Smooth muscle cell (in vitro differentiated cells): ENCODE results near the gene QSOX2. TPM values are rescaled to one million over a fixed set of nuclear protein-coding genes. Genes with fewer than 3 reads are reported as not detected.

Experiments used
- DNase-seq: peaks from one replicate; lab custom pipeline; 2025; ENCODE audit not compliant: unreplicated experiment; lab: John Stamatoyannopoulos, UW
- H2AFZ ChIP-seq: fragments of 200-600 bp; sonication (generic); 2 replicates; pipeline ENCODE4 v1.6.0; 2016; ENCODE audit warnings: antibody characterized with exemption, low read depth, mild to moderate bottlenecking
- H3F3A ChIP-seq: fragments of 200-600 bp; sonication (generic); 2 replicates; pipeline ENCODE4 v1.6.0; 2017; ENCODE audit warnings: antibody characterized with exemption, low read depth
- H3K27ac ChIP-seq: fragments of 200-600 bp; sonication (generic); 2 replicates; pipeline ENCODE4 v1.5.1; 2016; ENCODE audit warnings: low read depth, mild to moderate bottlenecking
- H3K27me3 ChIP-seq: fragments of 200-600 bp; sonication (generic); 2 replicates; pipeline ENCODE4 v1.6.1; 2016; ENCODE audit warnings: low read depth, mild to moderate bottlenecking
- H3K36me3 ChIP-seq: fragments of 200-600 bp; sonication (generic); 2 replicates; pipeline ENCODE4 v1.5.1; 2016; ENCODE audit warnings: low read depth
- H3K4me1 ChIP-seq: fragments of 200-600 bp; sonication (generic); 2 replicates; pipeline ENCODE4 v1.5.1; 2016; ENCODE audit warnings: low read depth
- H3K4me2 ChIP-seq: fragments of 200-600 bp; sonication (generic); 2 replicates; pipeline ENCODE4 v1.6.0; 2016; ENCODE audit warnings: mild to moderate bottlenecking
- H3K4me3 ChIP-seq: fragments of 200-600 bp; sonication (generic); 2 replicates; pipeline ENCODE4 v1.5.1; 2016; ENCODE audit warnings: mild to moderate bottlenecking
- H3K79me2 ChIP-seq: fragments of 200-600 bp; sonication (generic); 2 replicates; pipeline ENCODE4 v1.6.0; 2016; ENCODE audit warnings: low read depth, mild to moderate bottlenecking
- H3K9ac ChIP-seq: fragments of 200-600 bp; sonication (generic); 2 replicates; pipeline ENCODE4 v1.6.0; 2016; ENCODE audit warnings: low read depth
- H3K9me3 ChIP-seq: fragments of 200-600 bp; sonication (generic); replicated peaks from 2 replicates; pipeline ENCODE4 v1.5.1; 2016; ENCODE audit warnings: low read depth
- H4K20me1 ChIP-seq: fragments of 200-600 bp; sonication (generic); 2 replicates; pipeline ENCODE4 v1.6.0; 2016; ENCODE audit warnings: low read depth
- WGBS: methylation state at CpG from one replicate; pipeline ENCODE4 v1.1.7; 2016; ENCODE audit warnings: low lambda C conversion rate; 5-methylcytosine and 5-hydroxymethylcytosine counted together
- polyA plus RNA-seq: library from polyadenylated mRNA; unstranded; fragments of >200 nt; fragmentation: Nextera tagmentation; extraction: Ambion mirVana; gene quantifications from 2 replicates; pipeline ENCODE4 v1.2.1, GENCODE V29; 2016
- total RNA-seq: library from RNA; depleted of rRNA; stranded (reverse); fragments of >200 nt; gene quantifications from 2 replicates; pipeline ENCODE4 v1.2.3, GENCODE V29; 2014
- TF ChIP-seq, protein P1 (sequence below): fragments of 200-600 bp; sonication (generic); IDR thresholded peaks from 2 replicates; pipeline ENCODE4 v1.5.1; 2017; ENCODE audit warnings: borderline replicate concordance, mild to moderate bottlenecking, antibody characterized with exemption; ENCODE audit not compliant: insufficient read depth, poor library complexity, severe bottlenecking

Gene QSOX2
- total and polyA plus RNA-seq, 2 experiments from 2014 or later = 1.9 to 8.7 TPM

GRCh38 chr9:136197084-136197875, 48.3 kb downstream of the QSOX2 start:
- Histone ChIP-seq H3K27ac (no peak overlapping the region), H3K4me1 (peaks cover 7% of the 10 kb centered on the region), H3F3A (no peaks in the 10 kb centered on the region), H3K79me2 (no peaks in the 10 kb centered on the region), H3K36me3 (no peaks in the 10 kb centered on the region), H3K9me3 (no peaks in the 10 kb centered on the region), H3K4me2 (no peak overlapping the region), H2AFZ (no peak overlapping the region), H3K9ac (no peak overlapping the region), H3K27me3 (peaks cover 100% of the 10 kb centered on the region), H4K20me1 (no peaks in the 10 kb centered on the region), H3K4me3 (no peak overlapping the region)
- 33% methylated on average over 28 of the region's 35 CpGs for WGBS
- TF ChIP-seq, protein P1, sequence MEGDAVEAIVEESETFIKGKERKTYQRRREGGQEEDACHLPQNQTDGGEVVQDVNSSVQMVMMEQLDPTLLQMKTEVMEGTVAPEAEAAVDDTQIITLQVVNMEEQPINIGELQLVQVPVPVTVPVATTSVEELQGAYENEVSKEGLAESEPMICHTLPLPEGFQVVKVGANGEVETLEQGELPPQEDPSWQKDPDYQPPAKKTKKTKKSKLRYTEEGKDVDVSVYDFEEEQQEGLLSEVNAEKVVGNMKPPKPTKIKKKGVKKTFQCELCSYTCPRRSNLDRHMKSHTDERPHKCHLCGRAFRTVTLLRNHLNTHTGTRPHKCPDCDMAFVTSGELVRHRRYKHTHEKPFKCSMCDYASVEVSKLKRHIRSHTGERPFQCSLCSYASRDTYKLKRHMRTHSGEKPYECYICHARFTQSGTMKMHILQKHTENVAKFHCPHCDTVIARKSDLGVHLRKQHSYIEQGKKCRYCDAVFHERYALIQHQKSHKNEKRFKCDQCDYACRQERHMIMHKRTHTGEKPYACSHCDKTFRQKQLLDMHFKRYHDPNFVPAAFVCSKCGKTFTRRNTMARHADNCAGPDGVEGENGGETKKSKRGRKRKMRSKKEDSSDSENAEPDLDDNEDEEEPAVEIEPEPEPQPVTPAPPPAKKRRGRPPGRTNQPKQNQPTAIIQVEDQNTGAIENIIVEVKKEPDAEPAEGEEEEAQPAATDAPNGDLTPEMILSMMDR = no peak
- no peak for DNase-seq

DNA sequence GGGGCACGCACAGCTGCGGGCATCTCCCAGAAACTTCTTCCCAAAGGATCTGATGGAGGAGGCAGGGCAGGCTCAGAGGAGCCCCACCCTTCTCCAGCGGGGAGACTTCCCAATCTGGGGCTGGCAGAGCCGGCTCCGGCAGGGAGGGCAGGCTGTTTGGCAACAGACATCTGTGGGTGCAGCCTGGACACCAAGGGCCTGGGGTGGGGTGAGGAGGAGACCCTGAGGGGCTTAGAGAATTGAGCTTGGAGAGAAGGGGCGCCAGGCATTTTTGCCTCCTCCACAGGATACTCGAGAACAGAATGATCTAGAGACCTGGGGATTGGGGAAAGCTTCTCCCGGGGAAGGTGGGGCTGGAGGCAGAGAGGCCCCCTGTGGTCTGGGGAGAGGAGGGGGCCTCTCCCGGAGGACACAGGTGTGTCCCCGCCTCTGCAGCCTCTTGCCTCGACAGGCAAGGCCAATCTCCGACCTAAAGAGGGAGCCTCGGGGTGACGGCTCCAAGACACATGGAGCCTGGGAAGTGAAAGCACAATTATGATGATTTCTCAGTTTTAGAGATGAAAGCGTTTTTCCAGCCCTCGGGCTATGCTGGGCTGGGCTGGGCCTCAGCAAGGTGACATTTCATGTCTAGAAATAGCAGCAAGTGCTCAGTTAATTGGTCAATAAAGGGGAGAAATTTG, 49.1 kb downstream of the QSOX2 start:
- Histone ChIP-seq H3K4me2 (no peak overlapping the region), H3K27ac (no peak overlapping the region)
- 14% methylated on average over 16 of the region's 16 CpGs for WGBS

DNA sequence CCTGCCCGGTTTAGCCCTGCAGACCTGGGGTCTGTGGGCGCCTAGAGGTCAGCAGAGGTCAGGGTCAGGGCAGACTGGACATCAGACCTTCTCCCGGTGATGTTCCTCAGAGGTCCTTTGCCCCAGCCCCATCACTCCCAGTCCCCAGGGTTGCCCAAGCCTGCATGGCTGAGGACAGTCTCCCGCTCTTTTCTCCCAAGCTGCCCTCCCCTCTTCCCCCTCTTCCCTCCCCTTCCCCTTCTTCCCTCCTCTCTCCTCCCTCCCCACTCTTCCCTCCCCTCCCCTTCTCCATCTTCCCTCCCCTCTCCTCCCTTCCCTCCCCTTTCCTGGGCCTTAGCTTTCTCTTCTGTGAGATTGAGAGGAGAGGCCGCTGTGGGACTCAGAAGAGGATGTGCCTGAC, 51.1 kb downstream of the QSOX2 start:
- TF ChIP-seq, protein P1 = no peak
- Histone ChIP-seq H2AFZ (no peak overlapping the region), H3K36me3 (no peaks in the 10 kb centered on the region), H4K20me1 (no peaks in the 10 kb centered on the region), H3F3A (no peaks in the 10 kb centered on the region), H3K9ac (no peak overlapping the region), H3K27ac (no peak overlapping the region), H3K27me3 (peaks cover 98% of the 10 kb centered on the region), H3K4me2 (no peak overlapping the region), H3K79me2 (no peaks in the 10 kb centered on the region), H3K9me3 (no peaks in the 10 kb centered on the region), H3K4me3 (no peak overlapping the region), H3K4me1 (peaks cover 10% of the 10 kb centered on the region)
- no peak for DNase-seq
- 25% methylated on average over 4 of the region's 5 CpGs for WGBS

More for the DNA sequence above, 49.1 kb downstream of the QSOX2 start:
- no peaks in the 10 kb centered on the region for H4K20me1 ChIP-seq
- no peak overlapping the region for H3K4me3 ChIP-seq
- H3K4me1 ChIP-seq = peaks cover 10% of the 10 kb centered on the region
- H3F3A ChIP-seq = no peaks in the 10 kb centered on the region
- no peaks in the 10 kb centered on the region for H3K9me3 ChIP-seq
- no peak overlapping the region for H2AFZ ChIP-seq
- no peak overlapping the region for H3K9ac ChIP-seq
- no peaks in the 10 kb centered on the region for H3K36me3 ChIP-seq
- H3K27me3 ChIP-seq = peaks cover 100% of the 10 kb centered on the region
- H3K79me2 ChIP-seq = no peaks in the 10 kb centered on the region
- TF ChIP-seq, protein P1 = no peak
- no peak for DNase-seq
